ENCODE results near the gene KCNQ4. TPM values are rescaled to one million over a fixed set of nuclear protein-coding genes. Genes with fewer than 3 reads are reported as not detected.

KCNQ4 gene
- total RNA-seq, 1 donor from 2014 or later, result 0.76 TPM

DNA sequence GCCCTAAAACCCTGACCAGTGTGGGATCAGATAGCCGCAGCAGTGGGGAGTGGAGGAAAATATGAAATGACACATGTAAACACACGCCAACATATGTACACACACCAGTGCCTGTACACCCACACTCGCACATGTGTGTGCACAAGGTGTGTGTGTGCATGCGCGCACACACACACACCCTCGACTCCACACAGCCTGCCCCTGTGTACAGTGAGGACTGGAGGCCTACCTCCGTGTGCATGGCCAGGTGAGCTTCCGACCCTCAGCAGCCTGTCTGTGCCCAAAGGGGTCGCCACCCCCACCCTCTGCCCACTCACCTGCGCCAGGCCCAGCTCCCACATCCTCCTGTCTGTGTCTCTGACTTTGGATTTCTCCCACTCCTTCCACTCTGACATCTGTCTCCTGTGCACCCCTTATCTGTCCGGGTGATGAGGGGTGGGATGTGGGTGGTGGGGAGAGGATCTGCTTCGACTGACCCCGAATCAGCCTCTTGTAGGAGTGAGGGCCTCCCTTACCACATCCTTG, 46.9 kb downstream of the KCNQ4 start:
- Mint-ChIP-seq H3K27ac (ENCODE audit: unreplicated experiment) (no peak overlapping the region), H3K36me3 (ENCODE audit: unreplicated experiment) (no peaks in the 10 kb centered on the region), H3K27me3 (ENCODE audit: unreplicated experiment) (peaks cover 6% of the 10 kb centered on the region), H3K4me3 (ENCODE audit: unreplicated experiment) (no peak overlapping the region), H3K4me1 (ENCODE audit: low read depth, unreplicated experiment) (no peaks in the 10 kb centered on the region), H3K9me3 (ENCODE audit: unreplicated experiment) (peaks cover 4% of the 10 kb centered on the region)
- TF ChIP-seq, protein P1, sequence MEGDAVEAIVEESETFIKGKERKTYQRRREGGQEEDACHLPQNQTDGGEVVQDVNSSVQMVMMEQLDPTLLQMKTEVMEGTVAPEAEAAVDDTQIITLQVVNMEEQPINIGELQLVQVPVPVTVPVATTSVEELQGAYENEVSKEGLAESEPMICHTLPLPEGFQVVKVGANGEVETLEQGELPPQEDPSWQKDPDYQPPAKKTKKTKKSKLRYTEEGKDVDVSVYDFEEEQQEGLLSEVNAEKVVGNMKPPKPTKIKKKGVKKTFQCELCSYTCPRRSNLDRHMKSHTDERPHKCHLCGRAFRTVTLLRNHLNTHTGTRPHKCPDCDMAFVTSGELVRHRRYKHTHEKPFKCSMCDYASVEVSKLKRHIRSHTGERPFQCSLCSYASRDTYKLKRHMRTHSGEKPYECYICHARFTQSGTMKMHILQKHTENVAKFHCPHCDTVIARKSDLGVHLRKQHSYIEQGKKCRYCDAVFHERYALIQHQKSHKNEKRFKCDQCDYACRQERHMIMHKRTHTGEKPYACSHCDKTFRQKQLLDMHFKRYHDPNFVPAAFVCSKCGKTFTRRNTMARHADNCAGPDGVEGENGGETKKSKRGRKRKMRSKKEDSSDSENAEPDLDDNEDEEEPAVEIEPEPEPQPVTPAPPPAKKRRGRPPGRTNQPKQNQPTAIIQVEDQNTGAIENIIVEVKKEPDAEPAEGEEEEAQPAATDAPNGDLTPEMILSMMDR (IDR thresholded peaks at IDR 0.05; ENCODE audit: partially characterized antibody, unreplicated experiment), result no peak
- DNase-seq, result no peak

DNA sequence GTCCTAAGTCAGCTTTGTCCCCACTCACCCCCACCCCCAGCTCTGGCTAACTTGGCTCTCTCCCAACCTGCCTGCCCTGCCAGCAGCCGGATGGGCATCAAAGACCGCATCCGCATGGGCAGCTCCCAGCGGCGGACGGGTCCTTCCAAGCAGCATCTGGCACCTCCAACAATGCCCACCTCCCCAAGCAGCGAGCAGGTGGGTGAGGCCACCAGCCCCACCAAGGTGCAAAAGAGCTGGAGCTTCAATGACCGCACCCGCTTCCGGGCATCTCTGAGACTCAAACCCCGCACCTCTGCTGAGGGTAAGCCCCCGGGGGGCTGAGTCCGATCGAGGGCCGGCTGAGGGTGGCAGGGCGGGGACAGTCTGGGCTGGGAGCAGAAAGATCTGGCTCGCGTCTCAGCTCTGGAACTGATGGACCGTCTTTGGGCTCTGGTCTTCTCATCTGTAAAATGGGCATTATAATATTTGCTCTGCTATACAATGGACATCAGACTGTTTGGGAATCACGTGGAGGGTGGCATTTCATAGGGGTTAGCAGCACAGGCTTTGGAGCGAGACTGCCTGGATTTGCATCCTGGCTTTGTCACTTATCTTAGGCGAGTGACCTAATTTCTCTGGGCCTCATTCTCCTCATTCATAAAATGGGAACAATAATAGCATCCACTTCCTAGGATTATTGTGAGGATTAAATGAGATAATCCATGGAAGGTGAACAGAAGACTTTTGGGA, 47.6 kb downstream of the KCNQ4 start:
- Mint-ChIP-seq H3K9me3 (ENCODE audit: unreplicated experiment) (peaks cover 4% of the 10 kb centered on the region), H3K4me1 (ENCODE audit: low read depth, unreplicated experiment) (no peaks in the 10 kb centered on the region), H3K27me3 (ENCODE audit: unreplicated experiment) (peaks cover 6% of the 10 kb centered on the region), H3K36me3 (ENCODE audit: unreplicated experiment) (no peaks in the 10 kb centered on the region), H3K4me3 (ENCODE audit: unreplicated experiment) (no peak overlapping the region), H3K27ac (ENCODE audit: unreplicated experiment) (no peak overlapping the region)
- DNase-seq, result no peak
- TF ChIP-seq, protein P1 (IDR thresholded peaks at IDR 0.05; ENCODE audit: partially characterized antibody, unreplicated experiment), result no peak

DNA sequence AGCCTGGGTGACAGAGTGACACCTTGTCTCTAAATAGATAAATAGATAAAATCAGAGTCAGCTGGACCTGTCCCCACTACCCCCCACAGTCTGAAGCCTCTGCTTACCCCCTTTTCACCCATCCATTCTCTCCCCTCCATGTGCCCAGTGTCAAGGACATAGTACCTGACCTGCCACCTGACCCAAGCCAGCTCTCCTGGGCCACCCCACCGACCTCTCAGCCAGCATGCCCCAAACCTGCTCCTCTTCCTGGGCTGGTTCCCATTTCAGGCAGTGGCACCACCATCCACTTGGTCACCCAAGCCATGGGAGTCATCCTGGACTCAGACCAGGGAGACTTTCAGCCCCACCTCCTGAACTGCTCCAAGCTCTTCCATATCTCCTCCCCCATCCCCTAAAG, 50.4 kb downstream of the KCNQ4 start:
- TF ChIP-seq, protein P1 (IDR thresholded peaks at IDR 0.05; ENCODE audit: partially characterized antibody, unreplicated experiment), result no peak
- no peak overlapping the region for H3K4me3 Mint-ChIP-seq (ENCODE audit: unreplicated experiment)
- H3K27ac Mint-ChIP-seq (ENCODE audit: unreplicated experiment), result no peak overlapping the region
- peaks cover 6% of the 10 kb centered on the region for H3K9me3 Mint-ChIP-seq (ENCODE audit: unreplicated experiment)
- no peak for DNase-seq
- peaks cover 6% of the 10 kb centered on the region for H3K27me3 Mint-ChIP-seq (ENCODE audit: unreplicated experiment)
- no peaks in the 10 kb centered on the region for H3K4me1 Mint-ChIP-seq (ENCODE audit: low read depth, unreplicated experiment)
- H3K36me3 Mint-ChIP-seq (ENCODE audit: unreplicated experiment), result no peaks in the 10 kb centered on the region

DNA sequence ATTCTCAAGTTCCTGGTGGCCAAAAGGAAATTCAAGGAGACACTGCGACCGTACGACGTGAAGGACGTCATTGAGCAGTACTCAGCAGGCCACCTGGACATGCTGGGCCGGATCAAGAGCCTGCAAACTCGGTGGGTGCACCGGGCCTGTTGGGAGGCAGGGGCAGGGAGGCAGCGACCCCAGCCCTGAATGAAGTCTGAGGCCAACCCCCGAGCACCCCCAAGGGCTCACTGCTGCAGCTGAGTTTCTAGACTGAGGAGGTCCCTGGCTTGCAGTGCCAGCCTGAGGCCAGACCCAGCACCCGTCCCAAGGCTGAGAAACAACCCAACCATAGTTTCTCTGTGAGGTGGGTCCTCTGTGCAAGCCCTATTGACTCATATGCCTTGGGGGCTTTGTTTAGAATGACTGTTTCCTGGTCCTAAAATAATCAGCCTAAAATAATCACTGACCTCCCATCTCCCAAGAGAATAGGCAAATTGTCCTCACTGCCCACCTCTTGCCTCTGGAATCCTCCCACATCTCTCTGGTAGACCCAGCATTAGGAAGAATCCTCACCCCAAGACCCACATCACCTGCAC, 51.5 kb downstream of the KCNQ4 start:
- Mint-ChIP-seq H3K4me3 (ENCODE audit: unreplicated experiment) (no peak overlapping the region), H3K27ac (ENCODE audit: unreplicated experiment) (no peak overlapping the region), H3K36me3 (ENCODE audit: unreplicated experiment) (no peaks in the 10 kb centered on the region), H3K9me3 (ENCODE audit: unreplicated experiment) (peaks cover 6% of the 10 kb centered on the region), H3K27me3 (ENCODE audit: unreplicated experiment) (peaks cover 2% of the 10 kb centered on the region), H3K4me1 (ENCODE audit: low read depth, unreplicated experiment) (no peaks in the 10 kb centered on the region)
- DNase-seq, result no peak
- TF ChIP-seq, protein P1 (IDR thresholded peaks at IDR 0.05; ENCODE audit: partially characterized antibody, unreplicated experiment), result no peak

DNA sequence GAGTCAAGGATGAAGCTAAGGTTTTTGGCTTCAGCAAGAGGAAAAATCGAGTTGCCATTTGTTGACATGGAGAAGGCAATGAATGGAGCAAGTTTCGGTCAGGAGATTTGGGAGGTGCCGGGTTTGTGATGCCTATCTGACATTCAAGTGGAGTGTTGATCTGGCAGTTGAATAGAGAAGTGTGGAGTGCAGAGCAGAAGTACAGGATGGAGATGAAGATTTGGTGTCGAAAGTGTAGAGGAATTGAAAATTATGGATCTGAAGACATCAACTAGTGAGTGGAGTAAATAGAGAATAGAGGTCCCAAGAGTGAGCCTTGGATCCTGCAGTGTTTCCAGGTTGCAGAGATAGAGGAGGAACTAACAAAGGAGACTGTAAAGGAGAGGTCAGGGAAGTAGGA, 52.7 kb downstream of the KCNQ4 start:
- peaks cover under 1% of the 10 kb centered on the region for H3K4me1 Mint-ChIP-seq (ENCODE audit: low read depth, unreplicated experiment)
- H3K27ac Mint-ChIP-seq (ENCODE audit: unreplicated experiment), result no peak overlapping the region
- H3K36me3 Mint-ChIP-seq (ENCODE audit: unreplicated experiment), result no peaks in the 10 kb centered on the region
- H3K4me3 Mint-ChIP-seq (ENCODE audit: unreplicated experiment), result no peak overlapping the region
- peaks cover 9% of the 10 kb centered on the region for H3K9me3 Mint-ChIP-seq (ENCODE audit: unreplicated experiment)
- TF ChIP-seq, protein P1 (IDR thresholded peaks at IDR 0.05; ENCODE audit: partially characterized antibody, unreplicated experiment), result no peak
- DNase-seq, result no peak
- peaks cover 2% of the 10 kb centered on the region for H3K27me3 Mint-ChIP-seq (ENCODE audit: unreplicated experiment)
